Right kidney (tissue), 1 donor: Measurements from ENCODE around the gene CCDC80.
"Not testable (repeated sequence)": the region's sequence is repeated elsewhere in the genome, so short reads cannot be mapped to it uniquely, and the experiment has no call there.

ENCODE experiments used
- DNase-seq: peaks from one replicate; pipeline ENCODE4 v3.0.0-alpha.2; 2016

CCDC80 gene

DNA sequence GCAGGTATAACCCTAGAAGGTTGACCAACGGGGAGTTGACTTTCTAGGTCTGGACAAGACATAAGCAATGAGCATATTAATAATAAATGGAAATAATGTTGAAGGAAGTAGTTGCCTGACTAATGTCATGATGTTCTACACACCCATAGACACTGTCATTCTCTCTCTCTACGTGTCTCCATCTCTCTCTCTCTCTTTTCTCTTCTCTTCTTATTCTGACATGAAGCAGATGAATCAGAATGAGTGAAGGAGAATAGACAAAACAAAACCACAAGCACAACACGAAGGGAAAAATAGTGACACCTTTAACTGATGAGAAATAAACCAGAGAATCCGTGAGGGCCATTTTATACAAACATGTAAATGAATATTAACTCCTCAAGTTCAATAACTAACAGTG is 26.7 kb upstream of the CCDC80 start:
- DNase-seq = no peak

DNA sequence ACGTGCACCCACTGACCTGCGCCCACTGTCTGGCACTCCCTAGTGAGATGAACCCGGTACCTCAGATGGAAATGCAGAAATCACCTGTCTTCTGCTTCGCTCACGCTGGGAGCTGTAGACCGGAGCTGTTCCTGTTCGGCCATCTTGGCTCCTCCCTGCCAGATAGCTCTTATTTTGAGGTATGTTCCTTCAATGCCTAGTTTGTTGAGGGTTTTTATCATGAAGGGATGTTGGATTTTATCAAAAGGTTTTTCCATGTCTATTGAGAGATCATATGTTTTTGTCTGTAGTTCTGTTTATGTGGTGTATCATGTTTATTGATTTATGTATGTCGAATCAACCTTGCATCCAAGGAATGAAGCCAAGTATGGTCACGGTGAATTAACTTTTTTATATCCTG is 24.1 kb upstream of the CCDC80 start:
- not testable (repeated sequence) for DNase-seq

DNA sequence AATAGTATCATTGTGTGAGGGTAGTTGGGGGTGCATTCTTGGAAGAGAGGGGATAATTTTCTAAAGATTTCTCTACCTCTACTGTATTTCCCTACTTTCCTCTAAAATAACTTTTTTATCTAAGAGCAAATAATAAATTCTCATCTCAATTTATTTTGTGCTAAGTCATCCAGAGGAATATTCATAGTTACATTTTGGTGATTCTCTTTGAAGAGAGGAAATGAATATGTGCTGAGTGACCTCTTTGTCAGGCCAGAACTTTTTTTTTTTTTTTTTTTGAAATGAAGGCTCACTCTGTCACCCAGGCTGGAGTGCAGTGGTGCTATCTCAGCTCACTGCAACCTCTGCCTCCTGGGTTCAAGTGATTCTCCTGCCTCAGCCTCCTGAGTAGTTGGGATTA is 15.1 kb upstream of the CCDC80 start:
- no peak for DNase-seq

- no peak for DNase-seq
These were observed 14.0 kb upstream of the CCDC80 start for GRCh38 chr3:112654979-112655378.

GRCh38 chr3:112654492-112654891 is 13.5 kb upstream of the CCDC80 start:
- DNase-seq = no peak

GRCh38 chr3:112653881-112654300 is 12.9 kb upstream of the CCDC80 start:
- DNase-seq = no peak

DNA sequence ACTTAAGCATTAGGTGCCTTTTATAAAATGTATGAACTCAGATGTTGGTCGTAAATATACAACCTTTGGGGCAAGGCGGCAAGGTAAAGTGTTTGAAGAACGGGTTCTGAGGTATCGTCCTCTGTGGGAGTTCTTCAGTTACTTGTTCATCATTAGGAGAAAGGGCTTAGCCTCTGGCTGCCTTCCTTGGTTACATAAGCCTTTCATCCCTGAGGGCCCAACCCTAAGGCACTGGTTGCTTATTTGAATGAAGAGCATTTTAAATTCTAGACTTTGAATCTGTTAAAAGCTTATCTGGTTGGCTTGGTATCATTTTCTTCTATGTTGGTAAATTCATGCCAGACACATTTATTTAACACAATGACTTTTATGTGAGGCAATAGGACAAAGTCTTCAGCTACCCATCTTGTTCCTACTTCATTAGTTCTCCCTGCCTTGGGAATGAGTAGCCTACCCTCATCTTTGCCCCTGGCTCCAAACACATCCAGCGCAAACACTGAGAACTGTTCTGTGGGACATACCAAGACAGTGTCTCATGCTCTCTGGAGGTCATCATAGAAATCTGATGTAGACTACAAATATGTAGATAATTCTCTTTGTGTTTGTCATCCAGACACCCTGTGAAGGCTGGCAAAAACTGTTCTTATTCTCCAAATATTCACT is 12.4 kb upstream of the CCDC80 start:
- DNase-seq = no peak

DNA sequence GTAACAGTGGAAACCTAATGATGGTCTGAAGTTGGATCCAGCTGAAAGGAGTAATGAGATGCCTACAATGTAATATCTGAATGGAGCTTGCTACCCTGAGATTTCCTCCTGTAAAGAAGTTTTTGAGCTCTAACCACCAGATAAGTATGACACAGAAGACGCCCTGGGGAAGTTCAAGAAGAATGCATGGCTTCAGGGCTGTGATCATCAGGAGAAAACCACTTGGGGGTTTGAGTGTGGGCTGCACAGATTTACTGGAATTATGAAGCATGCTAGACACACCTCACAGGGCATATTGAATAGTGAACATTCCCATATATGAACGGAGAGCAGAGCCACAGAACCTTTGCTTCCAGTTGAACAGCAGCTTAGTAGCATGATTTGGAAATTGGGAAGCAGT is 10.6 kb upstream of the CCDC80 start:
- DNase-seq = no peak

GRCh38 chr3:112651071-112651470 is 10.1 kb upstream of the CCDC80 start:
- DNase-seq = no peak

DNA sequence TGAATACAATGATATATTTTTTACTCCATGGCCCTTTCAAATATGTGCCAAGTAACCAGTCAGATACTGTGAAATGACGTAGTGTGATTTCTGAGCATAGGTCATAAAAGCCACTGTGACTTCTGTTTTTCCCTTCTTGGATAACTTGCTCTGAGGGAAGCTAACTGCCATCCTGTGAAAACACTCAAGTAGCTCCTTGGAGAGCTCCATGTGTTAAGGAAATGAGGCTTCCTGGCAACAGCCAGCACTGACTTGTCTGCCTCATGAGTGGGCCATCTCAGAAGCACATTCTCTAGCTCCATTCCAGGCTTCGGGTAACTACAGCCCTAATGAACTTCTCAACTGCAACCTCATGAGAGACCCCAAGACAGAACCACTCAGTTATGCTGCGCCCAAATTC is 9.5 kb upstream of the CCDC80 start:
- no peak for DNase-seq

DNA sequence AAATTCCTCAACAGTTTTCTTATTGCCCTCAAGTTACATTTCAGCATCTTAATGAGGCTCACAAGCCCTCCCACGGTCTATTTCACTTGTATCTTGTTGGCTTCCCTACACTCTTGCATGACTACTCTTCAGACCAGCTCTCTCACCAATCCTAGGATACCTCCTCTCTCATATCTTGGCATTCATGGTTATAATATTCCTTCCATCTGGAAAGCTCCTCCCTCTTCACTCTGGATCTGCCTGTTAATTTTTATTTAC is 8.5 kb upstream of the CCDC80 start:
- no peak for DNase-seq

DNA sequence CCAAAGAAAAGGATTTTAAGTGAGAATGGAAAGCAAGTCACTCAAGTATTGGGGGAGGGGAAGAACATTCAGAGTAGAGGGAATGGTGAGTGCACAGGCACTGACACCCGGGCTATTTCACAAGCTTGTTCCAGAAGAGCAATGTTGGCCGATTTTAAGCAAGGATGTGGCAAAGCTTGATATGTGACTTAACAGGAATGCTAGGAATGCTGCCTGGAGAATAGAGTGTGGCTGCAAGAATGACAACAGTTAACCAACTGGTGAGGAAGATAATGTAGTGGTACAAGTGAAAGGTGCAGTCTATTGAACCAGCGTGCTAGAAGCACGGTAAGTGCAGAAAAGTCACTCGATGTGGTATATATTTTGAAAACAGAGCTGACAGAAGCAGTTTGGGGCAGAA is 6.2 kb upstream of the CCDC80 start:
- DNase-seq = peak; percentile 13

DNA sequence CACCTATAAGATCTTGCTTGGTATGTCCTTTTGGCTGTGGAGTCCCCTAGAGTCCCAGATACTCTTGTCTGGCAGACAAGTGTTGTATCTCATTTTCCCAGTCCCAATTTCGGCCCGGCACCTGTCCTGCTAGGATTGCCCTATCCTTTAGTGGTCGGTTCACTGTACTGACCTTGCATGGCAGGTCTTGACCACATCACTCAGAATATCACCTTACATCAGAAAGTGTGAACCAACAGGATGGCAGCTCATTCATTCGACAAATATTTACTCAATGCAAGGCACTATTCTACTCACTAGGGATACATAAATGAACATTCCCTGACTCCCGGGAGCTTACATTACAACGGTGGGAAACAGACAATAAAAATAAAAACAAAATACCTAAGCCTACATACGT is 5.7 kb upstream of the CCDC80 start:
- DNase-seq = no peak

- DNase-seq = no peak
These were observed 3.5 kb upstream of the CCDC80 start for GRCh38 chr3:112644453-112644852.

GRCh38 chr3:112643621-112644240 is 2.8 kb upstream of the CCDC80 start:
- DNase-seq = no peak

DNA sequence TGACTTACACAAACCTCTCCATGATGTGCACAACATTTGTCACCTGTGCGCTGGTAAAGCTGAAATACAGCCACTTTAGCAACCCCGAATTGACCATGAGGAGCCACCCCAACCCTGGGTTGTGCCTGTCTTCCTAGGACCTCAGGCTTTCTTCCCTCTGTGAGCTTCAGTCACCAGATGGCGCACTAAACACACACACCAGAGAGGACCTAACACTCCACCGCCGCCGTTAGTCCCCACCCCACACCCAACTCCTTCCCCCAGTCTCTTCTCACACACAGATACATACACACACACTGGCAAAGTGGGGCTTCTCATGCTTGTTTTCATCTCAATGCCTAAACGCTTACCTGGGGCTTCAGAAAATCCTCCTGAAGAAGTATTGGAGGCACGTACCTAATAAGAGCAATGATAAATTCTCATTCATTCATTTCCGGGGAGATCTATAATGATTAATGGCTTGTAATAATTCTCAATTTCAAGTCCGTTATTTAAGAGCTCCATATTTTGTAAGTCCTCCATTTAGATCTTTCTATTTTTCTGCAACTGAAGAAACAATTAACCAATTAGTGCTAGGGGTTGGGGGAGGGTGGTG is 2.1 kb upstream of the CCDC80 start:
- DNase-seq = peak; percentile 73

DNA sequence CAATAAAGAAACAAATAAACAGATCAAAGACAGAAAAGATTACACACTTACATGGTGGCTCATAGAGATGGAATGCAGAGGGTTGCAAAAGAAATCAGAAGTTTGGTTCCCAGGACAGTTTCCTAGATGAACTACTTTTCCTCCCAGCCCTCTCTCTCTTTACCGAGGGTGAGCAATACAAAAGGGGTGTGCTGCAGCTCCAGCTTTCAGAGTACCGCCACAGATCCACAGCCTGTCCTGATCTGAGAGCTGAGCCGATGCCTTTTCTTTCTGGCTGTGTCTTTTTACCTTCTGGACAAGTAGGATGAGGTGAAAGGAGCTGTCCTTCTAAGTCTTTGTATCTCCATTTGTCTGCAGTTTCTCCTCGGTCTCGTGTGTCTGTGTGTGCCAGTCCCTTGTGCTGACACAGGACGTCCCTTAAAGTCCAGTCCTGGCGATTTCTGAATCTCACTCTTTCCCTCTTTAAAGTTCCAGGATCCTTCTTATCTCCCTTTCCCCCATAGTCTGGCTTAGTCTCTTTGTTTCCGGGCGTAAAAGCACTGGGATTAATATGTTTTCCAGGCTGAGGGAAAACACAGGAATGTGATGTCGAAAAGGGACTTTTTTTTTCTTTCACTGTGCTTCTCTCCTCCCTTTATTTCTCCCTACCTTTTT is 540 bp downstream of the CCDC80 start:
- peak; percentile 78 for DNase-seq

DNA sequence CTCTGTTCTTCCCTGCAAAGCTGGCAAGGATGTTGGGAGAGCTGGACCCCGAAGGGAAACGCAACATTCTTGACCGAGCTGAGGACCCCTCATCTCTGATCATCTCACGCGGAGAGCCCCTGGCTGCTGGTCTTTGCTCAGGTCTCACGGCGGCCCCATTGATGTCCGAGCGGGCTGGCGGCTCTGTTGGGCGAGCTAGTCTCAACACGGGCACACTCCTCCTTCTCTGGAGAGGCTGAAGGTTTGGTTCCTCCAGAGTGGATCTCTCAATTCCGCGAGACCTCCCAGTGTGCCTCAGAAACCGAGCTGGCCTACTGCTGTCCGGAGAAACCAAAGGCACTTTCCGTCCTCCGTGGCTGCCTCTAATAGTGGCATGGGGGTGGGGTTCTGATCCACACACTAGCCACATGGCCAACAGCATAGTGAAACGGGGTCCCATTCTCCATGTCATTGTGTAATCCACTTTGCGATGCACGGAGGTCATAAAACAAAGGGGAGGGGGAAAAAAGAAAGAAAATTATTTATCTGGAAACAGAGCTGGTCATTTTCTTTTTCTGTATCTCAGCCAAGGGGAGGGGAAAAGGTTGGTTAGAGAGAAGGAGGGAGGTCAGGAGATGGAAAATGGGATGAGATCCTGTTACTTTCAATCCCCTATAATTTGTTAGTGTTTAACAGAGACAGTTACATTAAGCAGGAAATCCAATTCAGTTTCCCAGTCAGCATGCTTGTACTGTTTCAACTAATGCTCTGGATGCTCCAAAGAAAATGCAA is 1.3 kb downstream of the CCDC80 start:
- no peak for DNase-seq

DNA sequence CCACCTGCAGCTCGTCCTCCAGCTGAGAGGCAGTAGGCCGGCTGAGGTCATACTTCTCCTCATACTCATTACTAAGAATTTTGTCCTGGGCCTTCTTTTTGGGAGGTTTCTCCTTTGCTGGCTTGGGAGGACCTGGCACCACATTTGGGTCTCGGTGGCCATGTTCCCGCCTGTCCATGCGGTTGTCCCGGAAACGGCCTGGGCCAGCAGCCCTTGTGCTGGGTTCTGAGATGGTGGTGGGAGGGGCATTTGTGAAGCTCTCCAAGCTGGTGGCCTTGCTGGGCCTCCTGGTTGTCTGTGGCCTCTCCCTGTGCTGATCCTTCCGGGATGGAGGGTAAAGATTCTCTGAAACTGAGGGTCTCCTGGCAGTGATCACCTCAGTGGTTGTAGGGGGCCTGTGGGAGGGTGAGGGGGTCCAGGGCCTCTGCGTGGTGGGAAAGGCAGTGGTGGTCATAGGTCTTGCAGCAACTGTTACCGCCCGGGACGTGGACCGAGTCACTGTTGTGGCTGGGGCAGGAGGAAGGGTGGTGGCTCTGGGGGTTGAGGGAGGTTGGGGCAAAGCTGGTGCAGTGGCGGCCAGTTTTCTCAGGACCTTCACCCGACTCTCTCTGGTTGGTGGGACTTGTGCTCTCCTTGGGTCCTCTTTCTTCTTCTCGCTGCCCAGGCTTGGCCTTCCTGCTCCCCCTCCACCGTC is 2.5 kb downstream of the CCDC80 start:
- DNase-seq = no peak

- no peak for DNase-seq
These were observed 3.2 kb downstream of the CCDC80 start for GRCh38 chr3:112637700-112638099.

DNA sequence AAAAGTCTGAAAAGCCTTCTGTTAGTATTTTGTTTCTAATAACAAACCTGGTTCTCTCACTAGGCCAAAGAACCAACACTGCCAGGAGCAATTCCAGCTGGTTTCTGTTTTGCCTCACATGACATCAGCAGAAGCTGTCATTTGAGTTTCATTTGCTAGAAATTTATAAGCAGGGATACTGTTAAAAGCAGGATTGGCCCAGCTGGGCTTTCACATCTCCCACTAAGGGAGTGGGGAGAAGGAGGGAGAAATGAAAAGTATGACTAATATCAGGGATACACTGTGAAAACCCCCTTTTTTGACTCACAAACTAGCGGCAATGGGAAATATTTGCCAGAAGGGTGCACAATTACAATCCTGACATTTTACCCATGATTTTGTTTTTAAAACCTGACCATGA is 5.3 kb downstream of the CCDC80 start:
- DNase-seq = peak; percentile 23

- peak; percentile 31 for DNase-seq
These were observed 6.0 kb downstream of the CCDC80 start for GRCh38 chr3:112634786-112635541.
